GM04503 (cell line): Measurements from ENCODE around the gene PHTF2.
A peak's percentile ranks its signal among the peaks of the same experiment; 100 is the strongest.

Source experiments
- DNase-seq: peaks from one replicate; pipeline ENCODE4 v3.0.0-alpha.2; 2012; ENCODE audit warnings: low read depth

Gene PHTF2

GRCh38 chr7:77794000-77794399 lies 4.6 kb upstream of the PHTF2 start:
- no peak for DNase-seq

GRCh38 chr7:77796109-77796508 lies 2.5 kb upstream of the PHTF2 start:
- DNase-seq = no peak

GRCh38 chr7:77796960-77797359 lies 1.6 kb upstream of the PHTF2 start:
- DNase-seq = no peak

GRCh38 chr7:77797734-77798393 lies 709 bp upstream of the PHTF2 start:
- no peak for DNase-seq

- DNase-seq = no peak
Observed at GRCh38 chr7:77799078-77799964, 748 bp downstream of the PHTF2 start.

- no peak for DNase-seq
Observed at GRCh38 chr7:77800158-77800557, 1.6 kb downstream of the PHTF2 start.

- DNase-seq = no peak
Observed at GRCh38 chr7:77800730-77801129, 2.2 kb downstream of the PHTF2 start.

GRCh38 chr7:77802557-77803405 lies 4.2 kb downstream of the PHTF2 start:
- no peak for DNase-seq

- no peak for DNase-seq
Observed at GRCh38 chr7:77806425-77806824, 7.9 kb downstream of the PHTF2 start.

- DNase-seq = no peak
Observed at GRCh38 chr7:77808517-77808916, 9.9 kb downstream of the PHTF2 start.

- no peak for DNase-seq
Observed at GRCh38 chr7:77811516-77812289, 13.1 kb downstream of the PHTF2 start.

- peak; percentile 50 for DNase-seq
Observed at GRCh38 chr7:77812290-77812685, 13.7 kb downstream of the PHTF2 start.

GRCh38 chr7:77813180-77813579 lies 14.6 kb downstream of the PHTF2 start:
- DNase-seq = no peak

GRCh38 chr7:77819021-77819420 lies 20.4 kb downstream of the PHTF2 start:
- no peak for DNase-seq

GRCh38 chr7:77820967-77821366 lies 22.4 kb downstream of the PHTF2 start:
- no peak for DNase-seq

- no peak for DNase-seq
Observed at GRCh38 chr7:77822269-77822668, 23.7 kb downstream of the PHTF2 start.

- DNase-seq = no peak
Observed at GRCh38 chr7:77823787-77824186, 25.2 kb downstream of the PHTF2 start.

GRCh38 chr7:77824636-77825035 lies 26.1 kb downstream of the PHTF2 start:
- no peak for DNase-seq

- DNase-seq = no peak
Observed at GRCh38 chr7:77825131-77825530, 26.6 kb downstream of the PHTF2 start.

GRCh38 chr7:77826300-77826699 lies 27.7 kb downstream of the PHTF2 start:
- no peak for DNase-seq

- no peak for DNase-seq
Observed at GRCh38 chr7:77827999-77828398, 29.4 kb downstream of the PHTF2 start.
